DMS153 (cell line): ENCODE measurements around the gene SNX19.
"Not testable (repeated sequence)": the region's sequence is repeated elsewhere in the genome, so short reads cannot be mapped to it uniquely, and the experiment has no call there.

Experiments
- DNase-seq: peaks from one replicate; lab custom pipeline; 2025; lab: John Stamatoyannopoulos, UW

The SNX19 gene

GRCh38 chr11:130872102-130872501 is 44.2 kb downstream of the SNX19 start:
- DNase-seq: no peak

- DNase-seq: no peak
These were observed 44.7 kb downstream of the SNX19 start for GRCh38 chr11:130871616-130872015.

GRCh38 chr11:130868721-130869390 is 47.4 kb downstream of the SNX19 start:
- no peak for DNase-seq

GRCh38 chr11:130868086-130868710 is 48.1 kb downstream of the SNX19 start:
- DNase-seq: no peak

GRCh38 chr11:130866831-130867230 is 49.4 kb downstream of the SNX19 start:
- no peak for DNase-seq

GRCh38 chr11:130865774-130866114 is 50.5 kb downstream of the SNX19 start:
- no peak for DNase-seq

GRCh38 chr11:130865091-130865773 is 51.0 kb downstream of the SNX19 start:
- DNase-seq: no peak

GRCh38 chr11:130861902-130862860 is 54.1 kb downstream of the SNX19 start:
- peak; percentile 75 for DNase-seq

GRCh38 chr11:130861283-130861682 is 55.0 kb downstream of the SNX19 start:
- DNase-seq: no peak

- no peak for DNase-seq
These were observed 56.4 kb downstream of the SNX19 start for GRCh38 chr11:130859886-130860285.

- no peak for DNase-seq
These were observed 58.1 kb downstream of the SNX19 start for GRCh38 chr11:130858215-130858614.

- DNase-seq: not testable (repeated sequence)
These were observed 60.6 kb downstream of the SNX19 start for GRCh38 chr11:130855707-130856106.

- DNase-seq: no peak
These were observed 61.8 kb downstream of the SNX19 start for GRCh38 chr11:130854483-130854882.

GRCh38 chr11:130852589-130852988 is 63.7 kb downstream of the SNX19 start:
- no peak for DNase-seq

GRCh38 chr11:130850185-130850944 is 65.9 kb downstream of the SNX19 start:
- no peak for DNase-seq

- no peak for DNase-seq
These were observed 67.1 kb downstream of the SNX19 start for GRCh38 chr11:130849215-130849568.

- no peak for DNase-seq
These were observed 67.7 kb downstream of the SNX19 start for GRCh38 chr11:130848361-130849214.

GRCh38 chr11:130847517-130847916 is 68.8 kb downstream of the SNX19 start:
- DNase-seq: no peak

GRCh38 chr11:130846606-130847005 is 69.7 kb downstream of the SNX19 start:
- DNase-seq: no peak

- no peak for DNase-seq
These were observed 74.3 kb downstream of the SNX19 start for GRCh38 chr11:130842001-130842400.

GRCh38 chr11:130840679-130841078 is 75.6 kb downstream of the SNX19 start:
- no peak for DNase-seq
